HG02870 (cell line): ENCODE measurements around the gene VIPR1.

Experiments used
- ATAC-seq: cut with Tn5 transposase; IDR thresholded peaks from one replicate; pipeline ENCODE4 v1.9.1; 2021; ENCODE audit warnings: mild to moderate bottlenecking, moderate library complexity; ENCODE audit not compliant: unreplicated experiment

Gene VIPR1

GRCh38 chr3:42509111-42509510 lies 6.7 kb downstream of the VIPR1 start:
- ATAC-seq: no peak

GRCh38 chr3:42510325-42510724 lies 7.9 kb downstream of the VIPR1 start:
- no peak for ATAC-seq

- ATAC-seq: no peak
These were observed 8.8 kb downstream of the VIPR1 start for GRCh38 chr3:42511201-42511600.

GRCh38 chr3:42511736-42512135 lies 9.3 kb downstream of the VIPR1 start:
- ATAC-seq: no peak

DNA sequence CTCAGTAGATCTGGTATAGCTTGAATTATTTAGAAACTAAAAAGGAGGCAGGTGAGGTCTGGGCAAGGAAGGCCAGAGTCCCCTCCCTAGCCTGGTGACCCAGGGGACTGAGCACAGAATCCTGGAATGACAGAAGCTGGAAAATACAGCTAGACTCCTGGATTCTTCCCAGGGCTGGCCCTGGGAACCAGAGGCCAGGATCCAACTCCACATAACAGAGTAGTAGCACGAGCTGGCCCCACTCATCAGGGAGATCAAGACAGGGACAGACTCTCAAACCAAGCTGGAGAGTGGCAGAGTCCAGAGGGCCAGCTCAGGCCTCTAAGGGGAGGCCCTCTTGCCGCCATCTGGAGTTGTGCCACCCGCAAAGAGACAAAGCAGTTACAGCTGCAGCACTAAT lies 10.7 kb downstream of the VIPR1 start:
- ATAC-seq: no peak

DNA sequence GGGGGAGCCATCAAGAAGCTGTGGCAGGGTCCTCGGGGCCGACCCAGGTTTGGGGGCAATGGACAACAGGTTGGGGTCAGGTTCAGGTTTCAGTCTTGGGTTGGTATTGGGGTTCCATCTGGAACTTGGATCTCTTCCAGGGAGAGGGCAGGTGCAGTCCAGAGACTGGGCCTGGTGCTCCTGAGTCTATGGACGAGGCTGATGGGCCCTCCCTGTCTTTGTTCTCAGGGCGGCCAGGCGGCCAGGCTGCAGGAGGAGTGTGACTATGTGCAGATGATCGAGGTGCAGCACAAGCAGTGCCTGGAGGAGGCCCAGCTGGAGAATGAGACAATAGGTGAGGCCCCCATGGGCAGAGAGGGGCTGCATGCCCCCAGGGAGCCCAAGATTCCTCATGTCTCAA lies 11.1 kb downstream of the VIPR1 start:
- no peak for ATAC-seq

GRCh38 chr3:42514876-42515275 lies 12.4 kb downstream of the VIPR1 start:
- no peak for ATAC-seq

DNA sequence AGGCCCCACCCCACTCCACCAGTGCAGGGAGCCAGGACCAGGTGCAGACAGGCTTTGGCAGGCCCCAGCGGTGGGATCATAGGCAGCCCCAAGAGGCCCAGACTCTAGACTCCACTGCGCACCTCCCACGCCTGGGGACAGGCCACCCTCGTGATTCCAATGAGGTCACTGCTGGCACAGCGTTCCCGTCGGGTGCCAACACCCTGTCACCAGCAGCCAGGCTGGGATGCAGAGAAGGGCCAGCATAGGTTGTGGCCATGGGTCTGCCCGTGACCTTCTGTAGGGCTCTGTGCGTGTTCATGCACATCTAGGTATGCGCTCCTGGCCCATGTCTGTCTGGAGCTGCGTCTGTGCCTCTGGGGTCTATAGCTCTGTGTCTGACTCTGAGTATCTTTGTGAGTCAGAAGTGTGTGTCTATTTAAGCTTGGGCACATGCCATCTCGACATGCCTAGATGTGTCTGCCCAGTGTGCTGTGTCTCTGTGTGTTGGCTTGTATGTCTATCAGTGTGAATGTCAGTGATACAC lies 13.0 kb downstream of the VIPR1 start:
- no peak for ATAC-seq

GRCh38 chr3:42515976-42516375 lies 13.5 kb downstream of the VIPR1 start:
- ATAC-seq: no peak

DNA sequence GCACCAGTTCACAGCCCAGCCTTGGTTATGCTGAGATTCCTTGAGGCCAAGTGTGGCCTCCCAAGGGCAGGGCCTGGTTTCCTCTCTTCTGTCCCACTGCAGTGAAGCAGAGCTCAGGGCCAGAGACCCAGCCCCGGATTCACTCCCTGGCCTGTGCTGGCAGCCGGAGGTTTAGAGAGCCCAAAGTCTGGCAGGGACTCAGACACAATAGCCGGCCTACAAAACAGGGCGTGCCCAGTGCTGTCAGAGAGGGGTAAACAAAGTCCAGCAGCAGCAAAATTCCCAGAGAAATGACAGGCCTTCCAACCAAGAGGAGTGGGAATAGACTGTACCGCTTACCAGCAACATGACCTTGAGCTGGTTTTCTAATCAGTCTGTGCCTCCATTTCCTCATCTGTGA lies 14.0 kb downstream of the VIPR1 start:
- no peak for ATAC-seq

- no peak for ATAC-seq
These were observed 14.7 kb downstream of the VIPR1 start for GRCh38 chr3:42517117-42517516.

GRCh38 chr3:42518800-42519567 lies 16.5 kb downstream of the VIPR1 start:
- no peak for ATAC-seq

- ATAC-seq: no peak
These were observed 17.1 kb downstream of the VIPR1 start for GRCh38 chr3:42519568-42519962.

DNA sequence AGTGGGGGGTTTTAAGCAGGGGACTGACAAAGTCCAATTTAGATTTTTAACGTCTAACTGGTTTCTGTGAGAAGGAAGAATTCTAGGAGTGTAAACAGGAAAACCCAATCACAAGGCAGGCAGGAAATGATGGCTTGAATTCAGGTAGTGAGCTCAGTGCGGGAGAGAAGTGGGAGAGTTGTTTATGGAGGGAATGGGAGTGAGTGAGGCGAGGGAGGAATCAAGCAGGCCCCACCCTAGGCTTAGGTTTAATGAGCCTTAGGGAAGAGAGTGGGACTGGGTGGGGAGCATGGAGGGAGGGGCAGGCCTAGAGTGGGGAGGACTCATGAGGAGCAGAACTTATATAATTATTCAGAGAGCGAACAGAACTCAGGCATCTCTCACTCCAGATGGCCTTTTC lies 17.9 kb downstream of the VIPR1 start:
- ATAC-seq: no peak

DNA sequence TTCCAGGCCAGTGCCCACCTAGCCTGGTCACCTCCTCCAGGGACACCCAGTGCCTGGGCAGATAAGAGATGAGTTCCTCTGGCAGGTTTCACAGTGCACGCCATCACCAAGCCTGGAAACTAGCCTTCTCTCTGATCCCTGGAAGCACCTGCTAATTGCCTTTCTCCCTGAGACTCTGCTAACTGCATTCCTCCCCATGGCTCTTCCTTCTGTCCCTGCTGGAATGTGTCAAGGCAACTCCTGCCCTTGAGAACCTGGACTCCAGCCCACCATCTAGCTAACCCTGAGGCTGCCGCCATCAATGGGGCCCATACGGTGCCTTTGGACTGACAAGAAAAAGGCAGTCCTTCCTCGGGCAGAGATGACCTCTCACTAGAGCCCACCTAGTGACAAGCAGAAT lies 18.5 kb downstream of the VIPR1 start:
- no peak for ATAC-seq

DNA sequence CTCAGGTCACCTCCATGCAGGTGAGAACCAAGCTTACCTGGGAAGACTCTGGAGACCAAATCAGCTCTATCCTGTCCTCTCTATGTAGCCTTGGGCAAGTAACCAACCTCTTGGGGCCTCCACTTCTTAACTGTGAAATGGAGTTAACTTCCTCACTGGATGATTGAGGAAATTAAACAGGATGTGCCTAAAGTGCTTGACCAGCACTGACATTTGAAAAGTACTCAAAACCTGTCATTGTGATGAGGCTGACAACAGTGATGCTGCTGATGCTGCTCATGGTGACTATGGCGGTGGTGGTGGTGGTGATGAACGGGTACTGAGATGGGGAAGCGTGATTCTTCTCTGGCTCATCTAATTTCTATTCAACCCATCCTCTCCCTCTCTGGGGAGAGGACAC lies 22.3 kb downstream of the VIPR1 start:
- ATAC-seq: no peak

DNA sequence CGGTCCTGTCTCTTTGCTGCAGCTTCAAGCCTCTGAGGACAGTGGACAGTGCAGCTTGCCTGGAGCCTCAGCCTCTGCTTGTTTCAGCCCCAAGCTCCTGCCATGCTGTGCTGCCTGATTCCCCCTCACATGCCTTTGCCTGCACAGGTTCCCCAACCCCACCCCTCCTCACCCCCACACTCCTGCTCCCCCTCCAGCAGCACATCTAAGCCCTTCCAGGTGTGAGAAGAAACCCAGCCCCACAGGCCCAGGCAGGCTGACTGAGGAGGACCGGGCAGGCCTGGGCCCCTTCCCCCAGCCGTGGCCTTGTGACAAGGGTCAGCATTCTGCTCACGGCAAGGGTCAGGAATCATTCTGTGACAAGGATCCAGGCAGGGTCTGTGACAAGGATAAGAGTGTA lies 22.8 kb downstream of the VIPR1 start:
- no peak for ATAC-seq

GRCh38 chr3:42525736-42526345 lies 23.4 kb downstream of the VIPR1 start:
- ATAC-seq: no peak

DNA sequence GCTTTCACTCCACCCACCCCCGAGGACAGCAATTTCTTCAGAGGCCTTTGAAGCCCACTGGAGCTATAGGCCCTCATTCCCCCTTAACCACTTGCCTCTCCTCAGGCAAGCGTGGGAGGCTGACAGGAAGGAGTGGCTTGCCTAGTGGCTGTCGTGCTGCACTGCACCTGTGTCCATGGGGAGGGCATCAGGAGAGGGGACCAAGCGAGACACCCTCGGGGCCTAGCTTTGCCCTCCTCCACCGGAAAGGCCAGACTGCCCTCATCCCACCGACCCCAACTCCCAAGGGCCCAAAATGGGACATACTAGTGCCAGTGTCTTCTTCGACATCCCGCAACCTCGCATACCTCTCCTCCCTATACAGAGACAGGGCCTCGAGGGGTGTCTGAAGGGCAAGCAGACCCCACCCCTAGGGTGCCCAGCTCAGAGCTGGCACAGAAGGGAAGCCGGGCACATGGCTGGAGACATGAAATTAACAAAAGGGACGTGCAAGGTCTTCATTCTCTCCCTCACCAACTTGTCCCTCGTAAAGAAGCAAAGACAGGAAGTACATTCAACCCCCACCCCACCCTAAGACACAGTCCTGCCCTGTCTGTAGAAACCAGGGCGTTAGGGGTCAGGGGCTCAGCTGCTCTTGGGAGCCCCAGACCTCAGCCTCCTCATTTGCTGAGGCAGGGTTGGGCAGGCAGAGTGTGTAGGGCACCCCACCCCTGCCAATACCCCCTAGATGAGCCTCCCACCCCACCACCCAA lies 24.3 kb downstream of the VIPR1 start:
- no peak for ATAC-seq

- ATAC-seq: no peak
These were observed 25.0 kb downstream of the VIPR1 start for GRCh38 chr3:42527368-42527917.

- ATAC-seq: no peak
These were observed 27.0 kb downstream of the VIPR1 start for GRCh38 chr3:42529468-42529867.

GRCh38 chr3:42530073-42530472 lies 27.6 kb downstream of the VIPR1 start:
- ATAC-seq: no peak
